Head of caudate nucleus (tissue), 42 donors: ENCODE results near the gene GPS2.
"Not testable (repeated sequence)": the region's sequence is repeated elsewhere in the genome, so short reads cannot be mapped to it uniquely, and the experiment has no call there.

Experiments
- DNase-seq, 42 donors: peaks; one replicate each; pipeline versions ENCODE4 v3.0.0 to v3.0.0-alpha.2; 2020 to 2021; ENCODE audit warnings: mixed read lengths in 7 of 42
- intact Hi-C: fragments of 100-400 bp; cut with DNase I; formaldehyde crosslinking; loops from one replicate; pipeline ENCODE4 v1.15.0; 2022

GPS2 gene

DNA sequence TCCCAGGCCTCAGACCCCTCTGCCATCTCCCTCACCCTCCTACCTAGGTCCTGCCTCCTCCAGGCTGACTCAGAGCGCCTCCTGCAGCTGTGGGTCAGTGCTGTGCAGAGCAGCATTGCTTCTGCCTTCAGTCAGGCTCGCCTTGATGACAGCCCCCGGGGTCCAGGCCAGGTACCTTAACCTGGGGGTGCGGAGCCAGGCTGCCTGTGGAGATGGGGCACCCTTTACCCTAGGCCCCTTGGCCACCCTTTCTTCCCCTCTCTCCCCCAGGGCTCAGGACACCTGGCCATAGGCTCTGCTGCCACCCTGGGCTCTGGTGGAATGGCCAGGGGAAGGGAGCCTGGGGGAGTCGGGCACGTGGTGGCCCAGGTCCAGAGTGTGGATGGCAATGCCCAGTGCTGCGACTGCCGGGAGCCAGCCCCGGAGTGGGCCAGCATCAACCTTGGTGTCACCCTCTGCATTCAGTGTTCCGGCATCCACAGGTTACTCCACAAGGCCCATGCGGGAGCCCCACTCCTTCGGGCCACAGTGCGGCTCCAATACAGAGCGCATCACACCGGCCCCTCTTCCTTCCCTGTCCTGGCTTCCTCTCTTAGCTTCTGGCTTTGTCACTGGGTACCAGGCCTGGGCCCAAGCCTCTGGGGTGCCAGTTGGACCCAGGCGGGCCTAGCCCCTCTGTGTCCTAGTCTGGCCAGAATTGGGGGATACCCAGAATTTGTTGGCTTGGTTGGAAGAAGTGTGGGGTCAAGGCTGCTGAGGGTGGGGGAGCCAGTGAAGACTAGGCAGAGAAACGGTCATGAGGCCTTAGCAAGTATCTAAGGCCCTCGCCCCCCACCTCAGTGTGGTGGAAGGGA is 31.8 kb upstream of the GPS2 start:
- peak in 1 of 42 donors; percentile 4 for DNase-seq
- intact Hi-C loops, result no loop called here

DNA sequence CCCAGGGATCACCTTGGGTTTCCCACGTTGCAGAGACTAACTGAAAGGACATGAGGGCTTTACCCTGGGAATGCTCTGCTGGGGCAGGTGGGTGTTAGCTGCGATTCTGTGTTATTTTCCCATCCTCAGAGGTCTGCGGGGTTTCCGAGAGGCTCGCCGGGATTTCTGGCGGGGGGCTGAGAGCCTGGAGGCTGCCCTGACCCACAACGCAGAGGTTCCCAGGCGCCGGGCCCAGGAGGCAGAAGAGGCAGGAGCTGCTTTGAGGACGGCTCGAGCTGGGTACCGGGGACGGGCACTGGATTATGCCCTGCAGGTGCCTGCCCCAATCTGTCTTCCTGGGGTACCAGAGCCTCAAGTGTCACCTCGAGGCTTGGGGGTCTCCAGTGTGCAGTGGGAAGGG is 28.1 kb upstream of the GPS2 start:
- DNase-seq, result no peak
- intact Hi-C loops, result no loop called here

DNA sequence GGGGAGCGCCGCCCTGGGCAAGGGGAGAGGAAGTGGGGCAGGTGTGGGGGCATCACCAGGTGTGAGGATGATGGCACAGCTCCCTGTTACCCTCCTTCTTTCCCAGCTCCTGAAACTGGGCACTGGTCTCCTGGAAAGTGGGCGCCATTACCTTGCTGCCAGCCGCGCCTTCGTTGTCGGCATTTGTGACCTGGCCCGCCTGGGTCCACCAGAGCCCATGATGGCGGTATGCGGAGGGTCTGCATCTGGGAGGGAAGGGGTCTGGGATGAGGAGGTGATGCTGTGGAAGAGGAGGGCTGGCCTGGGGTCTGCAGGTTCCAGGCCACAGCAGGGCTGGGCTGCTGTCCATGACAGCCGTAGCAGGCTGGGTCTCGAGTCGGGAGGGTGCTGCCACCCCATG is 26.7 kb upstream of the GPS2 start:
- DNase-seq, result no peak
- intact Hi-C loops, result no loop called here

DNA sequence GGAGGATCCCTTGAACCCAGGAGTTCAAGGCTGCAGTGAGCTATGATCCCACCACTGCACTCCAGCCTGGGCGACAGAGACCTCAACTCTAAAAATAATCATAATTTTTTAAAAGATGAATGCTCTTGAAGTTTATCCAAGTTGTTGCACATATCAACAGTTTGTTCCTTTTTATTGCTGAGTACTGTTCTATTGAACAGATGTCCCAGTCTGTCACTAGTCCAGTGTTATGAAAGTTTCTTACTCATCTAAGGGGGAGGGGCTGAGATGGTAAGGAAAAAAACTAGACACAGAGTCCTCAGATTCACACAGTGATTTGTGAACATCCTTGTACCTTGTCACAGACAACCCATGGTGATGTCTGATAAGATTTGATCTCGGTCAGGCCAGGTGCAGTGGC is 25.0 kb upstream of the GPS2 start:
- DNase-seq, result no peak
- intact Hi-C loops, result no loop called here

DNA sequence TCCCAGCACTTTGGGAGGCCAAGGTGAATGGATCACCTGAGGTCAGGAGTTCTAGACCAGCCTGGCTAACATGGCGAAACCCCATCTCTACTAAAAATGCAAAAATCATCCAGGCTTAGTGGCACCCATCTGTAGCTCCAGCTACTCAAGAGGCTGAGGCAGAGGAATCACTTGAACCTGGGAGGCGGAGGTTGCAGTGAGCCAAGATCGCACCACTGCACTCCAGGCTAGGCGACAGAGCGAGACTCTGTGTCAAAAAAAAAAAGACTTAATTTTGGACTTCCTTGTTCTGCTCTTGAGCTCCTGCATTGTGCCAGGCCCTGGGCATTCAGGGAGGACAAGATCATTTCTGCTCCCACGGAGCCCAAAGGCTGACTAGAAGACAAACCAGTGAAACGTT is 22.4 kb upstream of the GPS2 start:
- DNase-seq, intact Hi-C loops: not testable (repeated sequence)

DNA sequence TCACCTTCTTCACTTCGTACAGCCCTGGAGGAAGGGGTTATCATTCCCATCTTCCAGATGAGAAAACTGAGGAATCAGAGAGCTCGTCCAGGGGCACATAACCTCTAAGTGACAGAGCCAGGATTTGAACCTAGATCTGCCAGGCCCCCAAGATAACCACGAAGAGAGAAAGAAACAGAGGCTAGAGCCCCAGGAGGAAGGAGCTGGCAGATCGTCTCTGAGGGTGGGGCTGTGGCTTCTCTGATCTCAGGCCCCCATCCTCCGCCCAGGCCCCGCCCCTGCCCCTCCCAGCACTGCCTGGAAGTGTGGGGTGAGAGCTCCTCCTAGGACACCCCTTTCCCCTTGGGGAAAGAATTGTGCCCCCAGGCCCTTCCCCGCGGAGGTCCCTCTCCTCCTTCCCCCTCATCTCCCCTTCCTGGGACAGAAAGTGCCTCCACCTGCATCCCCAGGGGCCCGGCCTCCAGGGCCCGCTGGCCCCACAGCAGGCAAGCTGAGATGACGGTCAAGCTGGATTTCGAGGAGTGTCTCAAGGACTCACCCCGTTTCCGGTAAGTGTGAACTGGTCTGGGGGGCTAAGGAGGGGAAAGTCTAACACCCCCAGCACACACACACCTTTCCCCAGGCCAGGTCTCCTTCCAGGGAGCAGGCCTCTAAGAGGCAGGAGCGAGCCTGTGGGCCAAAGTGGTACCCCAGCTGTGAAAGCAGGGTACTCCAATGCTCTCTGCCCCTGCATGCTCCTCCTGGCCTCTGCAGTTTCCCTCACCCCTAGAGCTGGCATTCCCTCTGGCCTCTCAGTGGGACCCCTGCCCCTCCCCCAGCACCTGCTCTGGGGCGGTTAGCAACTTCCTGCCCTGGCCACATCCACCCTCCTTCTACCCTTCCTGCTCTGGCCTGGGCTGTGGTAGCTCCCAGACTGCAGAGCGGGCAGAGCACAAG is 21.3 kb upstream of the GPS2 start, which contains the start of gene ACAP1:
Gene ACAP1 (plus strand): TSS at position 290 of the 936 bp plus-strand sequence. CDS start 206 bp downstream, at position 496.
- peak in 1 of 42 donors; percentile 35 for DNase-seq

DNA sequence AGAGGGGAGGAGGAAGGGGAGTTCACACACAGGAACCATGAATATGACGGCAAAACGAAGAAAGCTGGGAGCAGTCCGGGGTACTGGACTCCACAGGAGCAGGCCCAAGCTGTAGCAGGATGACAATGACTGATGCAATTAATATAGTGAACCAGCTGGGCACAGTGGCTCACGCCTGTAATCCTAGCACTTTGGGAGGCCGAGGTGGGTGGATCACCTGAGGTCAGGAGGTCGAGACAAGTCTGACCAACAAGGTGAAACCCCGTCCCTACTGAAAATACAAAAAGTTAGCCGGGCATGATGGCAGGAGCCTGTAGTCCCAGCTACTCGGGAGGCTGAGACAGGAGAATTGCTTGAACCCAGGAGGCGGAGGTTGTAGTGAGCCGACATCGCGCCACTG is 20.6 kb upstream of the GPS2 start:
- intact Hi-C loops, DNase-seq: not testable (repeated sequence)

More for the DNA sequence above, 21.3 kb upstream of the GPS2 start, which contains the start of gene ACAP1:
- intact Hi-C loops, result no loop called here

DNA sequence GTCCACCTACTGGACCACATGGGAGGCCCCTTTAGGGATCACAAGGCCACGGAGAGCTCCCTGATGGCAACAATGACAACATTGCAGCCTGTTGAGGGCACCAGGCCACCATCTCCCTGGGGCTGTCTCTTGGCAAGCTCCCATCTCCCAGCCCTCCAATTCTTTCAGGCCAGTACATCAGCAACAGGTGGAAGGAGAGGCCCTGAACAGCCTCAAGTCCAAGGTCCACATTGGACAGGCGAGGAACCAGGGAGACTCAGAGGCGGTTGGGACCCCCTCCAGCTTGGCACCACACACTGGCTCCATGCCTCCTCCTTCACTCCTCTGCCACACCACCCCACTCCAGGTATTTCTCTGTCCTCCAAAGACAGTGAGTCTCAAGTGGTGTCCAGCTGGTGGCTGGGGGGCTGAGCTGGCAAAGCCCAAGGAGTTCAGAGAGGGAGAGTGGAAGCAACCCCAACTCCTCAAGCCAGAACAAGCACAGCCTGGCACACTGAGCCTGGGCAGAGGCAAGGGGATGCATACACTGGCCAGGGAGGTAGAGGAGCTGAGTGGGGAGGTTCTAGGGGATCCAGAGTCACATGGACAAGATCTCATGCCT is 19.9 kb upstream of the GPS2 start:
- intact Hi-C loops, result no loop called here
- DNase-seq, result no peak

DNA sequence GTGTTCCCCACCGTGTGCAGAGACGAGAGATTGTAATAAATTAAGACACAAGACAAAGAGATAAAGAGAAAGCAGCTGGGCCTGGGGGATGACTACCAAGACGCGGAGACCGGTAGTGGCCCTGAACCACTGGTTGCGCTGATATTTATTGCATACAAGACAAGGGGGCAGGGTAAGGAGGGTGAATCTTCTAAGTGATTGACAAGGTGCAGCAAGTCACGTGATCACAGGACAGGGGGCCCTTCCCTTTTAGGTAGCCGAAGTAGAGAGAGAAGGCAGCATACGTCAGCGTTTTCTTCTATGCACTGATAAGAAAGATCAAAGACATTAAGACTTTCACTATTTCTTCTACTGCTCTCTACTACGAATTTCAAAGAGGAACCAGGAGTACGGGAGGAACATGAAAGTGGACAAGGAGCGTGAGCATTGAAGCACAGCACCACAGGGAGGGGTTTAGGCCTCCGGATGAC is 17.5 kb upstream of the GPS2 start:
- intact Hi-C loops, DNase-seq: not testable (repeated sequence)

DNA sequence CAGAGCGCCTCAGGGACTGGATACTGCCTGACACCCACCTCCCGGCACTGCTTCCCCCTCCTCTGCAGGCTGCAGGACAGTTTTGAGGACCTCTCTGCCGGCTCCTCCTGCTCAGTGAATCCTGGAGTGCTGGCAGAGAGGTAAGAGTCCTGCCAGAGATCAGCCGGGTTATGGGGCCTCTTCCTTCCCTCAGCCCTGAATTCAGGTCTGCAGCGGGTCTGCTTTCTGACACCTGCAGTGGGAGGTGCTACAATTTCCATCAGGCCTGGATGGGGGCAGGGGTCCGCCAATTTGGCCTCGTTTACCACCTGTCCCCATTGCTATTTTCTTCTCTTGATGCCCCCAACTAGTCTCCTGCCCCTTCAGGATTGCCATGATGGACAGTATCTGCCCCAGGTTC is 17.0 kb upstream of the GPS2 start:
- no peak for DNase-seq
- intact Hi-C loops, result no loop called here

DNA sequence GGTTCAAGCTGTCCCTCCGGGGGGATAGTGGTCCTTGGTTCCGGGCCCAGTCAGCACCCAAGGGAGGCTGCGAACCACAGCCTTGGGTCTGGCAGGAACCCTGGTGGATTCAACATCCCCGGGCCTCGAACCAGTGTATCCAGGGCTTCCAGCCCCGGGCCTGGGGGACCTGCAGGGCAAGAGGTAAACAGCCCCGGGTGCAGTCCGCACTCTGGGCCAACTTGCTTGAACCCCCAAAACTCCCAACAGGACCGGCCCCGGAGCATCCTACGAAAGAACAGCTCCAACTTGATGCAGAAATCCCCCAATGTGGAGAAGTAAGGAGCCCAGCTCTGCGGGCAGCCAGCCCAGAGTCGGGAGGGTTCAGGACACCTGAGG is 15.5 kb upstream of the GPS2 start:
- DNase-seq, result no peak
- intact Hi-C loops, result no loop called here

DNA sequence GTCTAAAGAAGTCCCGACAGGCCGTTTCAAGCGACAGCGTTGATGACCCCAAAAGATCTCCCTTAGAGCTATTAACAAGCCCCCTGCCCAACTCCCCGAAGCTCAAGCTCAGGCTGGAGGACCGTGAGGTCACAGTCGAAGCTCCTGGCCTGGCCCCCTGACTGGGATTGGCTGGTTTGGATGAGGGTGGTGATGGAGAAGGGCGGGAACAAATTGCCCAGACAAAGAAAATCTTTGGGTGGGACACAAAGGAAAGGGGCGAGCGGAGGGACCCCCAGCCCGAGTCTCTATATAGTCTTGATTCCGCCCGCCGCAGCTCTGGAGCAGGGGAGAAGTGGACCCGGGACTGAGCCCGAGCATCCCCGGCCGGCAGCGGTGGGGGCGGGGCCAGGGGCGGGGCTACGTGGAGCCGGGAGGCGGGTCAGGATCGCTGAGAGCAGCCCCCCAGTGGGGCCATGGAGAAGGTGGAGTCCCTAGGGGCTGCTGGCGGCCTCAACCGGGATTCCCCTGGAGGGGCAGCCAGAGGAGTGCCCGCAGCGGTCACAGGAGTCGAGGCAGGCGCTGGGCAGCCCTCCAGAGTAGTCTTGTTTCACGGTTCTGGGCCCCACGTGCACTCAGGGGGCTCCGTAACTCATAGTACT is 15.0 kb upstream of the GPS2 start:
- DNase-seq, result peak; percentile 59 to 91 (median 80)
- intact Hi-C loops, result no loop called here

DNA sequence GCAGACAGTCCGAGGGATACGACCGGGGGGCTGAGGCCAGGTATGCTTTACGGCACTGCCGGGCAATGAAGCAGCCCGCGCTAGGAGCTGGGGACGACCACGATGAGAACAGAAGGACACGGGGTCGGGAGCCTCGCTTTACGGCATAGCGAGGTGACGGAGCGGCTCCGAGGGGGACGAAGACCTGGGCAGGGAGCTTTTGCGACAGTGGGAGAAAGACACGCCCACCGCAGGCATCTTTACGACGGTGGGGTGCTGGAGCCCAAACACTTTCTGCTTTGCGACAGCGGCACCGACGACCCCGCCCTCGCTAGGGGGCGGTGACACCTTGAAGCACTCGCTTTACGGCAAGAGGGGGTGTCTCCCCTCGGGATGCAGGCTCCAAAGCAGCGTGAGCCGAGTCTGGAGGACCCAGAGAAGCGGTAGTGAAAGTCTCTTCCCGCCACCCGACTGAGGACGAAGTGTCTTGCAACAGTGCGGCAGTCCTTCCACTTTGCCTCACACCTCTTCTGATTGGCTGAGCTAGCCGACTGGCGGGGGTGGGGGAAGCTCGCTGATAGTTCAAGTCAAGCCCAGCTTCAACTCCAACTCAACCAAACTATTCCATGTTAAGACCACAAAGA is 14.3 kb upstream of the GPS2 start:
- intact Hi-C loops, result no loop called here
- peak; percentile 93 to 99 (median 97) for DNase-seq

DNA sequence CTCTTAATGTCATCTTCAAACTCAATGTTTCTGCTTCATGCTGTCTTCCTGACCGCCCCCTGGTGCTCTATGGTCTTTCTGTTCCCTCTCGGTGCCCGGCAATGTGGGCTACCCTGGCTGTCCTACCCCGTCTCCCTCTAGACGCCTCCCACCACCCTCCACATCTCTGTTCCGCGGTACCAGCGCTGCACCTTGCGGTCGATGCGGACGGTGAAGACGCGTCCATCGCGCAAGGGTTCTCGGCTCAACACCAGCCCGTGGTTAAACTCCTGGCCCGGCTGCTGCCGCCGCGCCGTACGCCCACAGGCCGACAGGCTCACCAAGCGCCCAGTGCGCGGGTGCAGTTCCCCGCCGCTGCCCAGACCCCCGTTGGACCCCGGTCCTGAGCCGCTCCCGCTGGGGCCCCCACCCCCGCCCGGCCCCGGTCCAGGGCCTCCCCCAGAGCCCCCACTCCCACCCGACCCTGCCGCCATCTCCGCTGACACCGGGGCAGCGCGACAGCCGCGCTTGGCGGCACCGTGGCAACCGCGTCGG is 13.7 kb upstream of the GPS2 start, which contains the start of gene NEURL4:
Gene NEURL4 (minus strand): TSS at position 496 of the 534 bp plus-strand sequence. CDS start 23 bp downstream, at position 473.
- DNase-seq, result peak in 5 of 42 donors; percentile 12 to 48 (median 23)
- intact Hi-C loops, result no loop called here

DNA sequence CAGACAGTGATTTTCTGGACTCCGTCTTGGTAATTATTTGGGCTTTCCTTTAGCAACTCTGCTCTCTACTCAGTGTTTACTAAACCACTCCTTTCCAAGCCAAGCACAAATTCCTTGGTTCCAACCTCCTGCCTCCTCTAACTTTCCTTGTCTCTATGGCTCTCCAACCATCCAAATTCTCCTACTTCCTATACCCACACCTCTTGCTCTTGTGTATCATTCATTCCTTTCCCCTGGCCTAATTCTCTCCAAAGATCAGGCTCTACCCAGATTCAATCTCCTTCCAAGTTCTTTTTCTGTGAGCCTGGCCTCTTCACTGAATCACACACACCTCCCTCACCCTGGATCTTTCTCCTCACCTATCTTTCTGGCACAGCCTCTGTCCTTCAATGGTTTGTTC is 12.8 kb upstream of the GPS2 start:
- DNase-seq, result no peak
- intact Hi-C loops, result no loop called here

DNA sequence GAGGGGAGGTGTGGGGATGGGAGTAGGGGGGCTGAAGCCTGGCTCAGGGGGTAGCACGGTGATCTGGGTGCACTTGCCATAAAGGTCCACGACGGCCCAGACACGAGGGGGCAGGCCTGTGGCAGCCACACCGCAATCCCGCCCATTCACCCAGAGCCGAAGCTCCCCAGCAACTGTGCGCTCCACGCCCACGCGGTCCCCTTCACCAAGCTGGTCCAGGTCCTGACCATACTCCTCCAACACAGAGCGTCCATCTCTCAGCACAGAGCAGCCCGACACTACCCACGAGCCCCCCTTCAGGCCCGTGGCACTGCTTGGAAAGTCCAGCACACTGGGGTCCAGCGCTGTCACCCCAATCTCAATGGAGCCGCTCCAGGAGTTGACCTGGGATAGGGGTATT is 12.3 kb upstream of the GPS2 start:
- DNase-seq, result no peak

DNA sequence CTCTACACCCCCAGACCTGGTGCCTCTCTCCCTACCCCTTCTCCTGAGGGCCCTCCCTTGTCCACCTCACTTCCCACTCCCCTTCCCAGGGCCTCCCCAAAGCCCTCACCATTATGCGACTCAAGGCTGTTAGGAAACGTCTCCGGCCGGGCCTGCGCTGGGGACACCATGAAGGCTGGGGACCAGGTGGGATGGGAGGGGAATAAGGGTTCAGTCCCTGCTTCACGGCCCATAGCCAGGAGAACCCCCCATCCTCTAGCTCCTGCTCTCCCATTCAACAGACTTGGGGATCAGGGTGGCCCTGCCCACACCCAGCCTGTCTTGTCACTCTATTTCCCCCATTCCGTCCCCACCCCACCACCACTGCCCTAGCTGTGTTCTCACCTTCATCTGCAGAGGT is 11.9 kb upstream of the GPS2 start:
- no peak for DNase-seq
- intact Hi-C loops, result no loop called here

More for the DNA sequence above, 12.3 kb upstream of the GPS2 start:
- intact Hi-C loops, result no loop called here

DNA sequence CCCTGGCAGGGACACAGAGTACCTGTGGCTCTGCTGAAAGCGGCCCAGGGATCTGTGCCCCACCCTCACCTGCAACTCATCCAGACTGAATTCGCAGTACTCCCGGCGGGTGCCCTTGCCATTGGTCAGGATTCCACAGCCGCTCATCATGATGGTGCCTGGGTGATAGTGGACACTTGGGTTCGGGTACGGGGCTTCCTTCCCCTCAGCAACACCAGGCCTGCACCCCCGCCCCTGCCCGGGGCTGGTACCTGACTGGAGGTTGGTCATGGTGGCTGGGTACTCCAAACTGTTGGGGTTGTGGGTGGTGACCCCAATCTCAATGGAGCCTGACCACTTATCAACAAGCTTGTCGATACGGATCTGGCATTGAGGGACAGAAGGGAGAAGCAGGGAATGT is 11.0 kb upstream of the GPS2 start:
- DNase-seq, result no peak
- intact Hi-C loops, result no loop called here
